WI38 (cell line): ENCODE measurements around the gene SYNJ2.

Experiments used
- H3K4me3 ChIP-seq: 2 replicates; pipeline ENCODE4 v1.5.1; 2011; ENCODE audit warnings: low read depth, mild to moderate bottlenecking, control low read depth, low read length
- CTCF ChIP-seq: IDR thresholded peaks from 2 replicates; pipeline ENCODE4 v1.5.1; 2012; ENCODE audit warnings: low read depth, mild to moderate bottlenecking, control low read depth, low read length

Gene SYNJ2

GRCh38 chr6:158003910-158004700 is 22.4 kb downstream of the SYNJ2 start:
- no peak overlapping the region for H3K4me3 ChIP-seq
- no peak for TF ChIP-seq CTCF

- no peak overlapping the region for H3K4me3 ChIP-seq
- no peak for TF ChIP-seq CTCF
Observed at GRCh38 chr6:158004701-158005095, 23.0 kb downstream of the SYNJ2 start.

GRCh38 chr6:158005626-158006180 is 24.0 kb downstream of the SYNJ2 start:
- no peak overlapping the region for H3K4me3 ChIP-seq
- no peak for TF ChIP-seq CTCF

GRCh38 chr6:158006331-158006730 is 24.7 kb downstream of the SYNJ2 start:
- no peak overlapping the region for H3K4me3 ChIP-seq
- TF ChIP-seq CTCF = no peak

- no peak for TF ChIP-seq CTCF
- H3K4me3 ChIP-seq = no peak overlapping the region
Observed at GRCh38 chr6:158006821-158007570, 25.3 kb downstream of the SYNJ2 start.

- no peak for TF ChIP-seq CTCF
- H3K4me3 ChIP-seq = no peak overlapping the region
Observed at GRCh38 chr6:158008864-158009113, 27.1 kb downstream of the SYNJ2 start.
